IPS-15b (cell line): ENCODE data around the gene KRTAP10-1.
"Not testable (repeated sequence)": the region's sequence is repeated elsewhere in the genome, so short reads cannot be mapped to it uniquely, and the experiment has no call there.

Experiments used
- H3K27me3 ChIP-seq: one replicate; pipeline ENCODE4 v1.6.1; 2013; ENCODE audit warnings: low read length; ENCODE audit not compliant: control insufficient read depth, insufficient read depth
- H3K36me3 ChIP-seq: one replicate; pipeline ENCODE4 v1.6.1; 2013; ENCODE audit warnings: low read length; ENCODE audit not compliant: control insufficient read depth, insufficient read depth
- H3K4me1 ChIP-seq: one replicate; pipeline ENCODE4 v1.6.1; 2013; ENCODE audit warnings: mild to moderate bottlenecking, low read length; ENCODE audit not compliant: control insufficient read depth, insufficient read depth
- H3K4me3 ChIP-seq: one replicate; pipeline ENCODE4 v1.5.1; 2013; ENCODE audit warnings: low read depth, low read length
- H3K9ac ChIP-seq: one replicate; pipeline ENCODE4 v1.6.1; 2013; ENCODE audit warnings: low read depth, mild to moderate bottlenecking, low read length
- H3K9me3 ChIP-seq: one replicate; pipeline ENCODE4 v1.6.1; 2013; ENCODE audit warnings: mild to moderate bottlenecking, low read length; ENCODE audit not compliant: control insufficient read depth, insufficient read depth

Gene KRTAP10-1

DNA sequence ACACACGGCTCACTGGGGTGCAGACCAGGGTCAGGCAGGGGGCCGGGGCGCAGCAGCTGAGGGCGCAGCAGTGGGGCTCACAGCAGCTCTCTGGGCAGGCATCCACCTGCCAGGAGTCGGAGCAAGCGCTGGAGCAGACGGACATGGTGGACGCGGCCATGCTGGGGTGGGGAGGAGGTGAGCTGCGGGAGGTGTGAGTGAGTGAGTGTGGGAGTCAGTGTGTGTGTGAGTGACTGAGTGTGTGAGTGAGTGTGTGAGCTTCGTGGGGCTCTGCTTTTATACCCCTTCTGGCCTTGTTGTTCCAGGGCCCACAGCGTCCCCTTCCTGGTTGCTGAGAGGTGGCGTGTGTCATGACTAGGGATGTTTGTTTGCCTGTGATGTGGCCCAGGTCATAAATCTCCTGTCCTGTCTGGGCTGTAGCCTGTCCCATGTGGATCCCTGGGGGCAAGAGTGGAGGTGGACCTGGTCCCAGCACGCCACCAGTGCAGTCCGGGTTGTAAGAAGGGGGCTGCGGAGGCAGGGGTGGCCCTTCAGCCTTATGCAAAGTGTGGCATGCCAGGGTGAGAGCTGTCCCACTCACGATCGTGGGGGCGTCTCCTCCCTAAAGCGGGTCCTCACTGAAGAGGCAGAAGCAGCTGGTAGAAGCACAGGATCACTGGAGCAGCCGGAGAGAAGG, at the start of gene KRTAP10-1:
Gene KRTAP10-1, minus strand, starts transcription at position 205 of the 676 bp plus-strand sequence. Its CDS starts 45 bp downstream, at position 160.
- Histone ChIP-seq H3K4me3 (no peak within 1 kb of the TSS), H3K36me3 (no peaks in the 10 kb centered on the region), H3K4me1 (no peaks in the 10 kb centered on the region), H3K9ac (no peak within 1 kb of the TSS), H3K27me3 (no peaks in the 10 kb centered on the region), H3K9me3 (no peaks in the 10 kb centered on the region)

- no peak overlapping the region for H3K4me3 ChIP-seq
- H3K9me3 ChIP-seq, result no peaks in the 10 kb centered on the region
- peaks cover 5% of the 10 kb centered on the region for H3K4me1 ChIP-seq
- H3K9ac ChIP-seq, result no peak overlapping the region
- H3K36me3 ChIP-seq, result no peaks in the 10 kb centered on the region
- no peaks in the 10 kb centered on the region for H3K27me3 ChIP-seq
Observed at GRCh38 chr21:44589094-44589493, 49.1 kb upstream of the KRTAP10-1 start.

GRCh38 chr21:44585892-44586291, 45.9 kb upstream of the KRTAP10-1 start:
- Histone ChIP-seq H3K4me1 (no peaks in the 10 kb centered on the region), H3K9me3 (no peaks in the 10 kb centered on the region), H3K9ac (no peak overlapping the region), H3K27me3 (no peaks in the 10 kb centered on the region), H3K36me3 (no peaks in the 10 kb centered on the region), H3K4me3 (no peak overlapping the region)

- H3K9ac ChIP-seq, result no peak overlapping the region
- H3K27me3 ChIP-seq, result no peaks in the 10 kb centered on the region
- H3K36me3 ChIP-seq, result no peaks in the 10 kb centered on the region
- H3K4me1 ChIP-seq, result no peaks in the 10 kb centered on the region
- H3K4me3 ChIP-seq, result no peak overlapping the region
- H3K9me3 ChIP-seq, result no peaks in the 10 kb centered on the region
Observed at GRCh38 chr21:44583800-44584147, 43.8 kb upstream of the KRTAP10-1 start.

GRCh38 chr21:44583089-44583799, 43.2 kb upstream of the KRTAP10-1 start:
- Histone ChIP-seq H3K9ac (no peak overlapping the region), H3K27me3 (no peaks in the 10 kb centered on the region), H3K4me3 (no peak overlapping the region), H3K9me3 (no peaks in the 10 kb centered on the region), H3K36me3 (no peaks in the 10 kb centered on the region), H3K4me1 (no peaks in the 10 kb centered on the region)

GRCh38 chr21:44582055-44582454, 42.1 kb upstream of the KRTAP10-1 start:
- H3K4me3 ChIP-seq, result no peak overlapping the region
- H3K36me3 ChIP-seq, result no peaks in the 10 kb centered on the region
- H3K27me3 ChIP-seq, result no peaks in the 10 kb centered on the region
- H3K9ac ChIP-seq, result no peak overlapping the region
- no peaks in the 10 kb centered on the region for H3K4me1 ChIP-seq
- no peaks in the 10 kb centered on the region for H3K9me3 ChIP-seq

- Histone ChIP-seq H3K27me3 (no peaks in the 10 kb centered on the region), H3K4me3 (no peak overlapping the region), H3K36me3 (no peaks in the 10 kb centered on the region), H3K9ac (no peak overlapping the region), H3K4me1 (no peaks in the 10 kb centered on the region), H3K9me3 (no peaks in the 10 kb centered on the region)
Observed at GRCh38 chr21:44581158-44581557, 41.2 kb upstream of the KRTAP10-1 start.

GRCh38 chr21:44580231-44580821, 40.3 kb upstream of the KRTAP10-1 start, which contains the start of gene KRTAP10-5:
KRTAP10-5 (minus strand) TSS chr21:44580604; CDS start chr21:44580578, 26 bp downstream.
- H3K4me1 ChIP-seq, H3K36me3 ChIP-seq, H3K4me3 ChIP-seq, H3K9me3 ChIP-seq, H3K9ac ChIP-seq, H3K27me3 ChIP-seq: not testable (repeated sequence)

GRCh38 chr21:44579833-44580144, 39.8 kb upstream of the KRTAP10-1 start:
- Histone ChIP-seq H3K9ac (no peak overlapping the region), H3K4me3 (no peak overlapping the region), H3K4me1 (no peaks in the 10 kb centered on the region), H3K36me3 (no peaks in the 10 kb centered on the region), H3K27me3 (no peaks in the 10 kb centered on the region), H3K9me3 (no peaks in the 10 kb centered on the region)

DNA sequence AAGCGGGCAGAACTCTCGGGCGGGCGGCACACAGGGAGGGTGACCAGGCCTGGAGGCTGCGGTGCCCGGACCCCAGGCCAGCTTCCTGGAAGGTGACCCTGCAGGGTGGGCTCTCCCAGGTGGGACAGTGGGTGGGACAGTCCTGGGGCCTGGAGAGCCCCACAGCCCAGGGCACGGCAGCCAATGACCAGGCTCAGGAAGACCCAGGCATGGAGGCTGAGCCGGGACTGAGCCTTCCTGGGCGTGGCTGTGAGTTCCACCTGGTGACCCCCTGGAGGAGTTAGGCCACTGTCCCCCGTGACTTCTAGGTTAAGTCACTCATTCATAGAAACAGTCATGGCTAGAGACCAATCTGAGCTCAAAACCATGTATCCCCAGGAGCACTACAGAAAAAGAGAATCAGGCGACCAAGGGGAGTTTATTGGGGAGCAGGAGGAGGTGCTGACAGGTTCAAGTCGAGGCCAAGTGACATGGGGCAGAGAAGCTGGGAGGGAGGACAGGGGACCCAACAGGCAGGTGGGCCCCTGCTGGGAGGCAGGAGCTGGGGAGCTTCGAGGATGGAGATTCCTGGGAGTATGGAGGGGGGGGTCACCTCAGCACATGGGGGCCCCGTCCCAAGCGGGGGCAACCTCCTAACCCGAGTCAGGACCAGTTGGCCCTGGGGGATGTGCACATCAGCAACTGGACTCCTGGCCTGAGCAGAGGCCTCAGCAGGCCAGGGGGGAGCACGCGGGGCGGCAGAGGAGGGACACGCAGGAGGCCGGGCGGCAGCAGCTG, 39.2 kb upstream of the KRTAP10-1 start:
- Histone ChIP-seq H3K27me3 (no peaks in the 10 kb centered on the region), H3K36me3 (no peaks in the 10 kb centered on the region), H3K4me3 (no peak overlapping the region), H3K4me1 (no peaks in the 10 kb centered on the region), H3K9me3 (no peaks in the 10 kb centered on the region), H3K9ac (no peak overlapping the region)

DNA sequence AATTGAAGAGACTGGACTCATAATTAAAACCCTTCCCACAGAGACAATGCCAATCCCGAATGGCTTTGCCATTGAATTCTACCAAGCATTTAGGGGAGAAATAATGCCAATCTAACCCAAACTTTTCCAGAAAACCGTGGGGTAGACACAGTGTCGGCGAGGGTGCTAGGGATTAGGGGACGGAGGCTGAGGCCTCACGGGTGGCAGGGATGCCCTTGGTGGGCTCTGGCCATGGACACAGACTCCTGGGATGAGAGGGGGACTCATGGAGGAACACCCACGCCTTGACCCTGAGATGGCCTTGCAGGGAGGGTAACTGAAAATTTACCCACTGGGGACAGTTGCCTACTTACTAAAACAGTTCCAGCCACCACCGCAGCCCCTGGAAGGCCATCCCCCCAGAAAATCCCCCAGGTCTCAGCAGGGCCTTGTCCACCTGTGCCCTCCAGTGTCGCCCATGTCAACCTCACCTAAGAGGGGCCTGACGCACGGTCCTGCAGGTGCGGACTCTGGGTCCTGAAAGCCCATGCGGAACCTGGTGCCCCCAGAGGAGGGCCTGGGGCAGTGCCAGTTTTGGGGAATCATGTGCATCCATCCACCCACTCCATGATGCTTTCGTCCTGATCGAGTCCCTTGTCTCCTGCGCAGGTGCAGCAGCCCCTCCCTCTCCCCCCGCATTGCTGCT, 38.5 kb upstream of the KRTAP10-1 start:
- no peaks in the 10 kb centered on the region for H3K4me1 ChIP-seq
- no peaks in the 10 kb centered on the region for H3K27me3 ChIP-seq
- H3K36me3 ChIP-seq, result no peaks in the 10 kb centered on the region
- H3K9me3 ChIP-seq, result no peaks in the 10 kb centered on the region
- no peak overlapping the region for H3K4me3 ChIP-seq
- H3K9ac ChIP-seq, result no peak overlapping the region
